ENCODE data around the gene KRT12. TPM values are rescaled to one million over a fixed set of nuclear protein-coding genes. Genes with fewer than 3 reads are reported as not detected.

KRT12 gene
- total and polyA plus RNA-seq, 2 of the 4 experiments (the other 2 are of a cell fraction), result not detected

DNA sequence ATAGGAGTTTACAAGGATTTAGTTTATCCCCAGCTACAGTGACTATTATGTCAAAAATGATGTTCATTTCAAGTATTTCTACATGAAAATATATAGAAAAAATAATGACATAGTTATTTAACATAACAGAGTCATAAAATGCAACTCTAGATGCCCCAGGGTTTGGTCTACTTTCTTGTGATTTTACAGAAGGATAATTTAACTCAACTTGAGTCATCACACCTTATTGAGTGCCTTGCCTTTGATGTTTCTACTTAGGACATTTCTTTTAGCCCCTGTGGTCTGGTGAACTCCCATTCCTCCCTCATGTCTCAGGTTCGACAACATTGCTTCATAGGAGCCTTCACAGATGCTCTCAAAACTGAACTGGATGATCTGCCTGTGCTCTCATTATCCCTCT, 16.0 kb upstream of the KRT12 start:
- in situ Hi-C loops (cut with MboI; ENCODE audit: low sequenced_read_pairs), result no loop called here
- no CpG with 5 or more reads among the region's 1 CpG for WGBS, 2 experiments (ENCODE audit: extremely low coverage in 2 of 2, insufficient read length in 1 of 2)
- BruUV-seq (replicated peaks), result no TSS peak
- H3K9me1 ChIP-seq (ENCODE audit: insufficient read depth, low read length), result no peaks in the 10 kb centered on the region
- H4K5ac ChIP-seq (ENCODE audit: low read depth, low read length), result no peak overlapping the region
- no peak overlapping the region for H4K8ac ChIP-seq (ENCODE audit: low read depth in 2 of 2, low read length in 2 of 2)
- no peak overlapping the region for H3K4me3 ChIP-seq (ENCODE audit: insufficient read depth, low read depth, low read length)
- intact Hi-C loops (cut with micrococcal nuclease), result no loop called here
- no peaks in the 10 kb centered on the region for H3K79me1 ChIP-seq (ENCODE audit: low read depth in 1 of 2, low read length in 2 of 2)
- H3K9me3 ChIP-seq (ENCODE audit: control insufficient read depth, insufficient read depth, low read length), result no peaks in the 10 kb centered on the region
- no peak overlapping the region for H3K23ac ChIP-seq (ENCODE audit: low read depth, low read length)
- H2BK5ac ChIP-seq (ENCODE audit: low read depth, low read length, poor library complexity, severe bottlenecking), result no peak overlapping the region
- ChIA-PET CTCF (no interaction called here), POLR2A (ENCODE audit: unreplicated experiment) (no interaction called here)
- no peak overlapping the region for H3K14ac ChIP-seq (replicated peaks; ENCODE audit: low read depth, low read length)
- H4K91ac ChIP-seq (ENCODE audit: insufficient read depth, low read depth, low read length), result no peak overlapping the region
- H2BK120ac ChIP-seq (ENCODE audit: low read depth, low read length), result no peak overlapping the region
- H3K27ac ChIP-seq (ENCODE audit: insufficient read depth, low read length), result no peak overlapping the region
- peaks cover 11% of the 10 kb centered on the region for H3K27me3 ChIP-seq (ENCODE audit: control insufficient read depth, insufficient read depth, low read length)
- no peak overlapping the region for H3K4me2 ChIP-seq (ENCODE audit: low read depth, low read length)
- no peaks in the 10 kb centered on the region for H3K36me3 ChIP-seq (ENCODE audit: control insufficient read depth, insufficient read depth, low read length)
- H3K4me1 ChIP-seq (ENCODE audit: control insufficient read depth, insufficient read depth, low read length), result no peaks in the 10 kb centered on the region
- H3K56ac ChIP-seq (ENCODE audit: extremely low read depth, insufficient read depth, low read length), result no peak overlapping the region
- H4K20me1 ChIP-seq (ENCODE audit: insufficient read depth, low read length), result no peaks in the 10 kb centered on the region
- H2AK5ac ChIP-seq (ENCODE audit: low read depth, low read length), result no peak overlapping the region
- dilution Hi-C loops (cut with HindIII; ENCODE audit: low sequenced_read_pairs, unreplicated experiment), result no loop called here
- TF ChIP-seq POLR2A (IDR thresholded peaks at IDR 0.05; ENCODE audit: low read depth, low read length) (no peak), RCOR1 (IDR thresholded peaks at IDR 0.05; ENCODE audit: insufficient replicate concordance, low read length) (no peak), RFX5 (IDR thresholded peaks at IDR 0.05; ENCODE audit: low read depth, low read length) (no peak), MAFK (IDR thresholded peaks at IDR 0.05; ENCODE audit: low read depth, low read length) (no peak), SMC3 (IDR thresholded peaks at IDR 0.05; ENCODE audit: low read depth, low read length) (no peak), MAZ (IDR thresholded peaks at IDR 0.05; ENCODE audit: borderline replicate concordance, low read depth, low read length) (no peak), BHLHE40 (IDR thresholded peaks at IDR 0.05; ENCODE audit: low read depth, low read length) (no peak), CHD1 (IDR thresholded peaks at IDR 0.05; ENCODE audit: low read depth, low read length) (no peak)
- TF ChIP-seq, protein P1, sequence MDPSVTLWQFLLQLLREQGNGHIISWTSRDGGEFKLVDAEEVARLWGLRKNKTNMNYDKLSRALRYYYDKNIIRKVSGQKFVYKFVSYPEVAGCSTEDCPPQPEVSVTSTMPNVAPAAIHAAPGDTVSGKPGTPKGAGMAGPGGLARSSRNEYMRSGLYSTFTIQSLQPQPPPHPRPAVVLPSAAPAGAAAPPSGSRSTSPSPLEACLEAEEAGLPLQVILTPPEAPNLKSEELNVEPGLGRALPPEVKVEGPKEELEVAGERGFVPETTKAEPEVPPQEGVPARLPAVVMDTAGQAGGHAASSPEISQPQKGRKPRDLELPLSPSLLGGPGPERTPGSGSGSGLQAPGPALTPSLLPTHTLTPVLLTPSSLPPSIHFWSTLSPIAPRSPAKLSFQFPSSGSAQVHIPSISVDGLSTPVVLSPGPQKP (IDR thresholded peaks at IDR 0.05; ENCODE audit: borderline replicate concordance, low read depth, low read length), result no peak
- TF ChIP-seq, protein P2, sequence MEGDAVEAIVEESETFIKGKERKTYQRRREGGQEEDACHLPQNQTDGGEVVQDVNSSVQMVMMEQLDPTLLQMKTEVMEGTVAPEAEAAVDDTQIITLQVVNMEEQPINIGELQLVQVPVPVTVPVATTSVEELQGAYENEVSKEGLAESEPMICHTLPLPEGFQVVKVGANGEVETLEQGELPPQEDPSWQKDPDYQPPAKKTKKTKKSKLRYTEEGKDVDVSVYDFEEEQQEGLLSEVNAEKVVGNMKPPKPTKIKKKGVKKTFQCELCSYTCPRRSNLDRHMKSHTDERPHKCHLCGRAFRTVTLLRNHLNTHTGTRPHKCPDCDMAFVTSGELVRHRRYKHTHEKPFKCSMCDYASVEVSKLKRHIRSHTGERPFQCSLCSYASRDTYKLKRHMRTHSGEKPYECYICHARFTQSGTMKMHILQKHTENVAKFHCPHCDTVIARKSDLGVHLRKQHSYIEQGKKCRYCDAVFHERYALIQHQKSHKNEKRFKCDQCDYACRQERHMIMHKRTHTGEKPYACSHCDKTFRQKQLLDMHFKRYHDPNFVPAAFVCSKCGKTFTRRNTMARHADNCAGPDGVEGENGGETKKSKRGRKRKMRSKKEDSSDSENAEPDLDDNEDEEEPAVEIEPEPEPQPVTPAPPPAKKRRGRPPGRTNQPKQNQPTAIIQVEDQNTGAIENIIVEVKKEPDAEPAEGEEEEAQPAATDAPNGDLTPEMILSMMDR (conservative IDR thresholded peaks at IDR 0.05; ENCODE audit: low read depth, low read length), result no peak
- TF ChIP-seq, protein P3, sequence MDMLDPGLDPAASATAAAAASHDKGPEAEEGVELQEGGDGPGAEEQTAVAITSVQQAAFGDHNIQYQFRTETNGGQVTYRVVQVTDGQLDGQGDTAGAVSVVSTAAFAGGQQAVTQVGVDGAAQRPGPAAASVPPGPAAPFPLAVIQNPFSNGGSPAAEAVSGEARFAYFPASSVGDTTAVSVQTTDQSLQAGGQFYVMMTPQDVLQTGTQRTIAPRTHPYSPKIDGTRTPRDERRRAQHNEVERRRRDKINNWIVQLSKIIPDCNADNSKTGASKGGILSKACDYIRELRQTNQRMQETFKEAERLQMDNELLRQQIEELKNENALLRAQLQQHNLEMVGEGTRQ (IDR thresholded peaks at IDR 0.05; ENCODE audit: low read depth, low read length), result no peak
- H2BK15ac ChIP-seq (ENCODE audit: low read depth, low read length), result no peak overlapping the region
- no peak overlapping the region for H3K18ac ChIP-seq (ENCODE audit: low read depth, low read length)
- H2BK20ac ChIP-seq (ENCODE audit: low read depth, low read length), result no peak overlapping the region
- no peak overlapping the region for H2AK9ac ChIP-seq (replicated peaks; ENCODE audit: low read depth, low read length, poor library complexity)
- H3K4ac ChIP-seq (ENCODE audit: low read depth, low read length), result no peak overlapping the region
- no peak overlapping the region for H3K9ac ChIP-seq (ENCODE audit: low read depth, low read length)
- DNase-seq (no peak), ATAC-seq (ENCODE audit: low read depth) (no peak)
- H2AFZ ChIP-seq (replicated peaks; ENCODE audit: low read length, poor library complexity), result no peak overlapping the region

Data from IMR-90 (cell line).